Thyroid gland (tissue), 4 donors: ENCODE results near the gene NAXE. TPM values are rescaled to one million over a fixed set of nuclear protein-coding genes. Genes with fewer than 3 reads are reported as not detected.
"Not testable (repeated sequence)": the region's sequence is repeated elsewhere in the genome, so short reads cannot be mapped to it uniquely, and the experiment has no call there.

Source experiments
- DNase-seq, 2 donors: peaks; one replicate each; pipeline ENCODE4 v3.0.0-alpha.2; 2019
- H3K27ac ChIP-seq, 3 donors: fragments of 200-600 bp; sonication (generic); 1 replicate in 2 of 3; 2 replicates in 1 of 3; pipeline ENCODE4 v1.5.1; 2016 to 2019; ENCODE audit warnings: mild to moderate bottlenecking in 1 of 3, moderate library complexity in 1 of 3
- H3K27me3 ChIP-seq: fragments of 200-600 bp; sonication (generic); one replicate; pipeline ENCODE4 v1.5.1; 2019
- H3K36me3 ChIP-seq, 2 donors: fragments of 200-600 bp; sonication (generic); one replicate each; pipeline ENCODE4 v1.5.1; 2016 to 2019
- H3K4me1 ChIP-seq, 2 donors: fragments of 200-600 bp; sonication (generic); one replicate each; pipeline ENCODE4 v1.5.1; 2017 to 2019
- H3K4me3 ChIP-seq, 3 donors: fragments of 200-600 bp; sonication (generic); replicated peaks in 1 of 3; 1 replicate in 2 of 3; 2 replicates in 1 of 3; pipeline ENCODE4 v1.5.1; 2016; ENCODE audit warnings: mild to moderate bottlenecking in 1 of 3
- H3K9me3 ChIP-seq: fragments of 200-600 bp; sonication (generic); one replicate; pipeline ENCODE4 v1.5.1; 2017
- CTCF ChIP-seq, 6 experiments: fragments of 200-600 bp in 3 of 6; fragments of 450-650 bp in 3 of 6; sonication (generic) in 3 of 6; IDR thresholded peaks; one replicate each; pipeline ENCODE4 v1.5.1; 2016 to 2019; ENCODE audit warnings: antibody characterized with exemption in 6 of 6, mild to moderate bottlenecking in 2 of 6, inconsistent platforms in 1 of 6, moderate library complexity in 1 of 6
- POLR2A ChIP-seq, 2 donors: fragments of 450-650 bp; IDR thresholded peaks; one replicate each; pipeline ENCODE4 v1.6.1; 2017; ENCODE audit warnings: antibody characterized with exemption in 2 of 2, mild to moderate bottlenecking in 2 of 2, moderate library complexity in 1 of 2
- WGBS, 2 donors: methylation state at CpG; one replicate each; pipeline ENCODE4 v1.1.5; 2017; 5-methylcytosine and 5-hydroxymethylcytosine counted together
- intact Hi-C: fragments of 100-400 bp; cut with DNase I; formaldehyde crosslinking; loops from one replicate; pipeline ENCODE4 v1.15.1; 2023
- total RNA-seq, 4 donors: library from RNA; depleted of rRNA; stranded (reverse); fragments of >200 nt; gene quantifications; one replicate each; pipeline ENCODE4 v1.2.3, GENCODE V29; 2016

Gene NAXE
- total RNA-seq, 4 donors from 2014 or later = 69.1 to 176 (median 117) TPM

GRCh38 chr1:156627313-156627880 is 35.8 kb downstream of the NAXE start:
- WGBS, 2 donors = 63 to 69% methylated on average over 2 of the region's 2 CpGs
- peak; percentile 32 to 35 for DNase-seq
- Histone ChIP-seq H3K9me3 (no peaks in the 10 kb centered on the region), H3K36me3 (no peaks in the 10 kb centered on the region), H3K27ac (no peak overlapping the region), H3K4me3 (no peak overlapping the region), H3K4me1 (peaks cover 17 to 23% of the 10 kb centered on the region in 2 donors), H3K27me3 (peaks cover 16% of the 10 kb centered on the region)
- TF ChIP-seq POLR2A (IDR thresholded peaks at IDR 0.05) (no peak), CTCF (IDR thresholded peaks at IDR 0.05) (peak in 5 of 6 experiments; percentile 19 to 55 (median 41))
- intact Hi-C loops = no loop called here

GRCh38 chr1:156629823-156630449 is 38.4 kb downstream of the NAXE start:
- DNase-seq = no peak
- intact Hi-C loops = no loop called here
- TF ChIP-seq POLR2A (IDR thresholded peaks at IDR 0.05) = no peak
- no peak for TF ChIP-seq CTCF (IDR thresholded peaks at IDR 0.05)
- H3K27me3 ChIP-seq = peaks cover 7% of the 10 kb centered on the region
- no peaks in the 10 kb centered on the region for H3K9me3 ChIP-seq
- H3K27ac ChIP-seq = no peak overlapping the region
- WGBS, 2 donors = 70 to 72% methylated on average over 8 of the region's 8 CpGs
- H3K4me3 ChIP-seq = no peak overlapping the region
- no peaks in the 10 kb centered on the region for H3K36me3 ChIP-seq
- peaks cover 8 to 9% of the 10 kb centered on the region in 2 donors for H3K4me1 ChIP-seq

- H3K4me3 ChIP-seq, H3K4me1 ChIP-seq, intact Hi-C loops, H3K9me3 ChIP-seq, H3K36me3 ChIP-seq, DNase-seq, H3K27ac ChIP-seq, H3K27me3 ChIP-seq: not testable (repeated sequence)
- 45 to 53% methylated on average over 9 of the region's 9 CpGs for WGBS, 2 donors
These were observed 39.6 kb downstream of the NAXE start for GRCh38 chr1:156631152-156631551.

- DNase-seq = no peak
- WGBS, 2 donors = 54 to 70% methylated on average over 3 of the region's 3 CpGs
- Histone ChIP-seq H3K27ac (no peak overlapping the region), H3K27me3 (no peaks in the 10 kb centered on the region), H3K4me3 (no peak overlapping the region), H3K36me3 (no peaks in the 10 kb centered on the region), H3K4me1 (no peaks in the 10 kb centered on the region), H3K9me3 (no peaks in the 10 kb centered on the region)
- TF ChIP-seq POLR2A (IDR thresholded peaks at IDR 0.05) (no peak), CTCF (IDR thresholded peaks at IDR 0.05) (no peak)
- intact Hi-C loops = no loop called here
These were observed 40.8 kb downstream of the NAXE start for GRCh38 chr1:156632355-156632754.

DNA sequence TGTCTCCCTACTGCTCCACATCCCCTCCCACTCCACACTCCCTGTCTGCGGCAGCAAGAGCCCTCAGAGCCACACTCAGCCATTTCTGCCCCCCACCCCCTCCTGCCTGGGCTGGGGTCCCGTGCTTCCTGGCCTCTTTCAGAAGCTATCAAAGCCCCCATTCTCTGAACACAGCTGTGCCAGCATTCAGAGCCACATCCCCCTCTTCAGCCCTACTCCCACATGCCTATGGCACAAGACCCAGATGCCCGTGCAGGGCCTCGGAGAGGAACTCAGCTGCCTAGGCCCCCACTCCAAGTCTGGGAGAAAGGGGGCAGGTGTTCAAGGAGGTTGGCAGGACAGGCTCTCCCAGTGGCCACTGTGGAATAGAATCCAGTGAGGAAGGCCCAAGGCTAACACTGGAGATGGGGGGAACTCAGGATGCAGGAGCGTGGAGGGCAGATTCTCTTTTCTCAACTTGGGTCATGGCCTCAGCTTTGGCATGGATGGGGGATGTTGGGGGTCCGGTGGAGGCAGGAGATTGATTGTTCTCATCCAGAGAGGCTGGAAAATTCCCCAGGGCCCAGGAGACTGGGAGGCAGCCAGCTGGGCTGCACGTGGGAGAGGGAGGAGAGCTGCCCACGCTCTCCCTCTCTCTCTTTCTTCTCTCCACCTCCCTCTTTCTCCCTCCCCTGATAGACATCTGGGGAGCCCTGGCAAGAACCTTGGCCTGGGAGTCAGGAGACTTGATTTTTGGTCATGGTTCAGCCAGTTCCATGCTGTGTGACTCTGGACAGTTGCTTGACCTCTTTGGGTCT is 46.8 kb downstream of the NAXE start:
- H3K9me3 ChIP-seq = no peaks in the 10 kb centered on the region
- H3K27me3 ChIP-seq = peaks cover 23% of the 10 kb centered on the region
- intact Hi-C loops = no loop called here
- WGBS, 2 donors = 32 to 57% methylated on average over 5 to 8 of the region's 8 CpGs
- H3K36me3 ChIP-seq = no peaks in the 10 kb centered on the region
- H3K27ac ChIP-seq = no peak overlapping the region
- DNase-seq = no peak
- TF ChIP-seq CTCF (IDR thresholded peaks at IDR 0.05) (no peak), POLR2A (IDR thresholded peaks at IDR 0.05) (no peak)
- peaks cover 9 to 10% of the 10 kb centered on the region in 2 donors for H3K4me1 ChIP-seq
- no peak overlapping the region for H3K4me3 ChIP-seq
